ENCODE results near the gene CD180.

CD180 gene

DNA sequence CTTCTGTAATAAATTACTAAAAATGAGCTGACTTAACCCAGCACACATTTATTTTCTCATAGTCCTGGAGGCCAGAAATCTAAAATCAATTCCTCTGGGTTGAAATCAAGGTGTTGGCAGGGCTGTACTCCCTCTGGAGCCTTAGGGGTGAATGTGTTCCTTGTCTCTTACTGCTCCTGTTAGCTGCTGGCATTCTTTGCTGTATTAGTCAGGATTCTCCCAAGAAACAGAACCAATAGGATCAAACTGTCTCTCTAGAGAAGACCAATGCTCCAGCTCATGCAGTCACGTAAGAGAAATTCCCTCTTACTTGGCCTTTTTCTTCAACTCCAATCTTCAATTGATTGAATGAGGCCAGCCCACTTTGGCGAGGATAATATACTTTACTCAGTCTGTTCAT, 15.3 kb upstream of the CD180 start:
- DNase-seq (ENCODE audit: low spot score): no peak

DNA sequence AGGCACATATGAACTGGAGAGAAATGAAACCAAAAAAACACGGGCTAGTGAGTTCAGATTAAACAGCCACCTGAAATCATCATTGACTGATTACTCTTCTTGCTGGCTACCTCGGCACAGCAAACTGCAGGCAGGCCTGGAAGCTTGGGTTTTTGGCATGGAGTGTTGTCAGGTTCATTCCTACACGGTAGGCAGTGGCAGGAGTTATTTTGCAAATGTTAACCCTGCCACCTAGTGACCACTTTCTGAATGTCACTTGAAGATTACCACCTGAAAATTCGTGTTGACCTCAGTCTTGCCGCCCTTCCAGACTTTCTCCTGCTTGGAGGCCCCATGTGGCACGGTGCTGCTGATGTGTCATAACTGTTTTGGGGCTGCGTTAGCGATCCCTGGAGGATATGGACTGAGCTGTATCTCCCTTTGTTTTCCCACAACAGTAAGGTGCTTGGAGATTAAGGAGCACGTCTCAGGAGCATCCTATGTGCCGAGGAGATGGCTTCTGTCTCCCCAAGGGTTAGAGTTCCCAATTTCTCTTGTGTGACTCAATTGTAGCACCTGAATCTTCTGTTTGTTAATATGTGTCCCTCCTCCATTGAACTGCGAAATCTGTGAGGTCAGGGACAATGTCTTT, 12.7 kb upstream of the CD180 start:
- peak; percentile 78 for DNase-seq (ENCODE audit: low spot score)

DNA sequence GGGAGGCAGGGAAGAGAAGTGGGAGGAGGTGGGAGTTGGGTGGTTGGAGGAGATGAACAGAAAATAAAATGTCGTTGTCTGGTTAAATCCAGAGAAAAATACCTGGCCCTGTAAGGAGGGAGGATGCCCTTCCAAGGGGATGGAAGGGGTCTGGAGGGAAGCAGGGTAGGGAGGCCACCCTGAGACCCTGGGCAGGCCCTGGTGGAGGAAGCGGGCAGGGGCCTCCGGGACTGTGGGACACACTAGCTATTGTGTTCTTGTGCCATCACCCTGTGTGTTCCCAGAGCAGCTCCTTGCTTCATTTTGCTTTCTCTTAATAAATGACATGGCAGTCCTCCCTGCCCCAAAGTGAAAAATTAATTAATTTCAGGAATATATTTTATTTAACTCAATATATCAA, 11.8 kb upstream of the CD180 start:
- DNase-seq (ENCODE audit: low spot score): no peak

DNA sequence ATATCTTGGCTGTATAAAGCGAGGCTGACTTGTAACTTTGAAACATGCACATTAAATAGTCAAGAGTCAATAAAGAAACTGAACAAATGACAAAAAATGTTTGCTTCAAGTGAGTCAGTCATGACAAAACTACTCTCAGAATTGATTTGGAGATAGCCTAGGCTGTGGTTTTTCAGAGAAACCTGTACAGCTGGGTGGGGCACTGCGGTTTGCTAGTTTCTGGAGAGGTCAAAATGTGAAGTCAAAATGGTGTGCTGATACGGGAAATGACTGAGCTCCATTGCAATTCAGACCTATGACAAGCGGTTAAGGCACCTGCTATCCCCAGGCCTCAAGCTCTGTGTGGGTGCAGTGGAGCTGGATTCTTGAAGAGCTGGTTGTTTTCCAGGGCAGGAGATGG, 10.3 kb upstream of the CD180 start:
- DNase-seq (ENCODE audit: low spot score): no peak

DNA sequence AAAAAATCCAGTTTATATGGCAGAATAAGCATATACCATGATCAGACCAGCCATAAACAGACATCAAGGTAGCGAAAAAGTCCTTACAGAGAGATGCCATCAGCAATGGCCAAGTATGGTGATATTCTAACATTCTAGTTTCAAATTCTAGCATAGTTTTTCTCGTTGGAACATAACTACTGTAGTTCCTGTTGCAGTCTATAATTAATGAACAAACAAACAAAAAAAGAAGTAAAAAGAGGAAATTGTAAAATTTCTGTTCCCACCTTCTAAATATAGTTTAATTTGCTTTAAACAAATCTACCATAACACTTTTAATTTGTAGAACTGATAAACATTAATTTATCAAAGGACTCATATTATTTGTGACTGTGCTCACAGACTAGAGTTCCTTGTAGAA, 9.9 kb upstream of the CD180 start:
- no peak for DNase-seq (ENCODE audit: low spot score)

DNA sequence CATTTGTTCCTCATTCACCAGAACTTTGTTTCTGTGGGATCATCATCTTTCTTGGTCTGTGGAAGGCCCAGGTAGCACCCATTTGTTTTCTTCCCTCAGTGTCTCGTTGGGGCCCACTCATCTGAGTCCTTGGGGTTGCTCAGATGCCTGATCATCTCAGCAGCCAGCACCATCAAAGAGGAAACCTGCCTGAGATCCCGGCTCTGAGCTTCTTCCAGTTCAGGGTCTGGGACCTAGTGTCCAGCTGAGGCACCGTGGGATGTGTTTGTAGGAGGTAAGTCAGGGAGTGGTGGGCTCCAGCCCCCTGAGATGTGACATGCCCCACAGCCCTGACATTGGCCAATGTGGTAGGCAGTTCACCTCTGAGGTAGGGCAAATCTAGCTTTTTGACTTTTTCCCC, 9.4 kb upstream of the CD180 start:
- DNase-seq (ENCODE audit: low spot score): no peak

DNA sequence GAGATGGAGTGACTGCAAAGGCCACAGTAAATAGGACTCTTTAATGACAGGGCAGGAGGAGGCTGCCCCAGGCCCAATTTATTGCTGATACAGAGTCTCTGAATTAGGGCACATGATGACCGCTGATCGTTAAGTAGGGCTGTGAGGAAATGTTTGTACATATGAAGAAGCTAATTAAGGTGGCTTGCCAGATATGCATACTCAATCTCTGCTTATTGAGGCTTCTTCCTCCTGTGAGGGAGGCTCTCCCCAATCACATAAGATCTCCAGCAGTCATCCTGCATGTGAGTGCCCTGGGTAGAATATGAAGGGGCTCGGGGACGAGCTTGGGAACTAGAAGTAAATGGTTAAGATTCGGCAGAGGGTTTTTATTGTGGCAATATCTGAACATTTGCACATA, 8.2 kb upstream of the CD180 start:
- DNase-seq (ENCODE audit: low spot score): no peak

DNA sequence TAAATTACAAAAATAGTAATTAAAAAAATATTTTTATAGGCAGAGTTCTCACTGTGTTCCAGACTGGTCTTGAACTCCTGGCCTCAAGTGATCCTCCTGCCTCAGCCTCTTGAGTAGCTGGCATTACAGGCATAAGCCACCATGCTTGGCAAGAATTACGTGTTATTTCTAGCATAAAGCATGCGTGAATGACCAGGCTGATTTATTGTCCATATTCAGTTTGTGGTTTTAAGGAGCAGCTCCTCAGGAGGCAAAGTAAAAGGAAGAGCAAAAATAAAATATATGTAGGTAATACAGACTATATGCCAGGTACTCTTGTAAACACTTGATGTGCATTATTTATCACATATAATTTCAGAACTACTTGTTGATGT, 7.1 kb upstream of the CD180 start:
- DNase-seq (ENCODE audit: low spot score): no peak

DNA sequence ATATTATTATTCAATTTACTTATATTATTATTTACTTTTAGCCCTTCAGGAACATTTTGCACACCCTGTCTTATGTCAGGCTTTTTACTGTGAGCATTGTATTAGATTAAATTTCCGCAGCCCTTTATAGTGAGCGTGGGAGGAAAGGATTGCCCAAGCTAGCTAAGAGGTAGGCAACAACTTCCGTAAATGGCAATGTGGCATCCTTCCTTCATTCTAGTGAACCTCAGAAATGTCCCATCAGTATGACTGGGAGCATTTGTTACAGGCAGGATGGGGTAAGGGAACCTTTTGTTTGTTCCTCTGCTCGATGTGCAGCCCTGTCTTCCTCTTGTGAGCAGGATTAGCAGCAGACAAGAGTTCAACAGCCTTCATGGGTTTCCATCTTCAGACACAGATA, 6.2 kb upstream of the CD180 start:
- peak; percentile 16 for DNase-seq (ENCODE audit: low spot score)

DNA sequence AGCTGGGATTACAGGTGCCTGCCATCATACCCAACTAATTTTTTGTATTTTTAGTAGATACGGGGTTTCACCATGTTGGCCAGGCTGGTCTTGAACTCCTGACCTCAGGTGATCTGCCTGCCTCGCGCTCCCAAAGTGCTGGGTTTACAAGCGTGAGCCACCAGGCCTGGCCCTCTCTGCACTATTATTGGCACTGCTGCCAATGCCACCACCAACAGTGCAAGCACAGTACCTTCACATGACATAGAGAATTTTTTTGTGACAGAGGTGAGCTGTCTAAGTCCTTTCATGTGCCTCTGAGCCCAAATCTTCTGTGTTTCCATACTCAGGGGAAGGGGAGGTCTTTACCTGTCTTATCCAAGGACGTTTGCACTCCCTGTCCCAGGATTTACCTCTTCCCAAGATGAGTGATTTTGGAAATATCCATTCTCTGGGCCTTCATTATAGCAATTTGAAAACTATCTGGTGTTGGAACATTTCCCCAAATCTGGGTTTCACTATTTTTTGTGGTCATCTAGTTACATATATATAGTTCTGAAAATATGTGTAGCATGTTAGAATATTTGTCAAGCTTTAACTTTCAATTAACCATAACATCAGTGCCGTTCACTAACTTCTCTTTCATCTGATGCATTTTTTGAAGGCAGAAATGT, 5.4 kb upstream of the CD180 start:
- no peak for DNase-seq (ENCODE audit: low spot score)

DNA sequence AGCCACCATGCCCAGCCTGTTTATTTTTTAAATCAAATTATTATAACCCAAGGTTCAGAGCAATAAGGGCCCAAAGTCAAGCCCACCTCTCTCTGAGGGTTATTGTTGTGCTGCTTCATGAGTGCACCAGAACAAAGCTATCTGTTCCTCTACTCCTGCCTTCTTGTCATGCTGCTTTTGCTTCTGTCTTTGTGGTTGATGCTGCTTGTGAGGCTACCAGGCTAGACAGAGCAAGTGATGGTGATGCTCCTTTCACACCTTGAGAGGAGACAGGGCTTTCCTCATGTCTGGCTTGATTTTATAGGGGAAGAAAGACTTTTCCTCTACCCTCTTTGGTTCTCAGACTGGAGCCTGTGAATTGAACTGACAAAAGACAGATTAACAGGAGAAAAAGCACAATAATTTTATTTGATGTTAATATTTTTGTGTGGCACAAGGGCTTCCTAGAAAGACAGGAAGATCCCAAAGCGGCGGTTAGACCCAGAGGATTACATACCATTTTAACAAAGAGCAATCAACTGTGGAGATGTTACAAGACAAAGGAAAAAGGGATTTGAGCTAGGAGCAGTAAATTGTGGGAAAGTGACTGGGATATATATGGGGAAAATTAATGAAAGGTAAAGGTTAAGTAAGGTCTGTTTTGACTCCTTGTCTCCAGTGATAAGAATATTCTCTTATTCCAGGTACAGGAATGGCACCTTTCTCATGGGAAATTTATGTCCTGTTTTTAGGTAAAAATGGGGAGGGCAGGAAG, 4.4 kb upstream of the CD180 start:
- DNase-seq (ENCODE audit: low spot score): no peak

DNA sequence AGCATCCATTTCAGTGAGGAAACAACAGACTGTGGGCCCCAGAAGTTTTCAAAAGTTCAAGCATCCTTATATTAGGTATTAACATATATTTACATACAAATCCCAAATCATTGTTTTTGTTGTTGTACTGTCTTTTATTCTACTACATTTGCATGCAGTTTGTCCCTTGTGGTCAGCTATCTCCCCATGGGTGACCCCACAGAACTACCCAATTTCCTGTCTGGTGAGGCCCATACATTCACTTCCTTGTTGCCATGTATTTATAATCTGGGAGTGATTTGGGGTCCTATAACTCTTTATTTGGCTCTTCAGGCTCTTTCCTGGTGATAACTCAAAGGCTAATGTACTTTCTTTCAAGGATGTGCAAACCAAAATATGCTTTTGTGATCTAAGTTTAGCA, 3.3 kb upstream of the CD180 start:
- DNase-seq (ENCODE audit: low spot score): no peak

DNA sequence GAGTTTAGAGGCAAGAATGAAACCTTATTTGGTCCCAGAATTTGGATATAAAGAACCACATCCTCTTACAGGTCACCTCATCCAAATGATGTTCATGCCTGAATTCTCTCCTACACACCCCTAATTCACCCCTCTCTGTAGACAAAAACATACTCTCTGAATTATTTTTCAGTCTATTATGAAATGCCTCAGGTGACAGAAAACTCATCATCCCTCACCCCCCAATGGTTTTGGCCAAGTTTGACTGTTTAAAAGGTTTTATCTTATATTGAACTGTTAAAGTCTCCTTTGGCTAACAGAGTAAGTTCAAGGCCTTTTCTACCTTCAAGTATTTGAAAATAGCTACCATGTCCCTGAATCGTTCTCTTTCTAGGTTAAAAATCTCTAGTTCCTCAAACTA, 2.3 kb upstream of the CD180 start:
- DNase-seq (ENCODE audit: low spot score): no peak

DNA sequence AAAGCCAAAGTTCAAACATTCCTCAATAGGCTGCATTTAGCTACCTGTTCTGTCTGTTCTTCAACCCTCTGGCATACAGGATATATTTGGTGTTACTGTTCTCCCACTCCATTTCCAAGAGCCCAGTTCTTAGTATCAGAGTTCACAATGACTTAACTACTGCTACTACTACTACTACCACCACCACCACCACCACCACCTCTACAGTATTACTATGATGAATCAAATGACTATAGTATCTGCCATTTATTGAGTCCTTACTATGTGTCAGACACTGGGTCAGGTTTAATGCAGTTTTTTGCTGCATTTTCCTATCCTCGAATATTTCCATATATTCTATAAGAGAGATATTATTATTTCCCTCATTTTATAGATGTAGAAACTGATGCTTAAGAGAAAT, 937 bp upstream of the CD180 start:
- DNase-seq (ENCODE audit: low spot score): no peak

DNA sequence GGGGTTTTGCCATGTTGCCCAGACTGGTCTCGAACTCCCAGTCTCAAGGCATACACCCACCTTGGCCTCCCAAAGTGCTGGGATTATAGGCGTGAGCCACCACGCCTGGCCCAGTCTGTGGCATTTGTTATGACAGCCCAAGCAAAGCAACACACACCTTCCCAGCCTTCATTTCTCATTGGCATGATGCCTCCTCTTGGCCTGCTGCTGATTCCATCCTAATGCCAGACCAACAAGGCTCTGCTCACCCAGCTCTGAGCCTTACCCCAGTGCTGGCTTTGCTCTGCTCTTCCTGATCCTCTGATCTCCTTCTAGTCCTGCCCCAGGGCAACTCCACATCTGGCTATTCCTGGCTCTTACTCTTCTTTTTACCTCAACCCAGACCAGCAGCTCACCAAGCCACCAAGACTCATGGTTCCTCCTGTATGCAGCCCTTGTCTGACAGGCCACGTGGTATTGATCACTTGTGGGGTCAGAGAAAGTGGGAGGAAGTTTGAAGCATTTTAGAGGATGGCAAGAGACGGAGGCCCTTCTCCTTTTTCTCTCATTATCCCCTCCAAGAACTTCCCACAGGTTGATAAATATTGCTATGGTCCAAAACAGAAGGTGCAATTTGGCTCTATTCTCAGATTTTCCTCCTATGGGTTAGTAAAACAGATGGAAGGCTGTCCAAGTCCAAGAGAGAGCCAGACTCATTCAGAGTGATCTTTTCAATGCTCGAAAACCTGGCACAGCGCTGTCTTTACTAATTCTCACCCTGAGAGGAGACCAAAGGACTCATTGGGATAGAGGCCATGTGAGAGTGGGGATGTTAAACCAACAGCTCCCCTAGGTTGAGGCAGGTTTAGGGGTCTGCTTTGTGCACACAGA, 958 bp downstream of the CD180 start:
- peak; percentile 37 for DNase-seq (ENCODE audit: low spot score)

DNA sequence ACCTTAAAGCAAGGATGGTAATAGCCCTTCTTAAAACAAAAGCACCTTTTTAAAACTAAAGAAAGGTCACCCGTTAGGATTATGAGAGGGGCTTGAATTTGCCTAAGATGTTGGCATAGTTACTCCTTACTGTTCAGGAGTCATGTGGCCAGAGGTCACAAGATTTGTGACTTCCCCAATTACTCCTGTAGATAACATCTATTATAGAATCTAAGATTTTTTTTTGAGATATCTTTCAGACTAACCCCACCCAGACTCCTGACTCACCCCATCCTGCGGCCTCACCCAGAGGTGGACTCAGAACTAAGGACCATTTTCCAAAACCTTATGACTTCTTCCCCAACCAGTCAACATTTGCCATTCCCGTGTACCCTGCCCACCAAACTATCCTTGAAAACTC, 2.4 kb downstream of the CD180 start:
- no peak for DNase-seq (ENCODE audit: low spot score)

DNA sequence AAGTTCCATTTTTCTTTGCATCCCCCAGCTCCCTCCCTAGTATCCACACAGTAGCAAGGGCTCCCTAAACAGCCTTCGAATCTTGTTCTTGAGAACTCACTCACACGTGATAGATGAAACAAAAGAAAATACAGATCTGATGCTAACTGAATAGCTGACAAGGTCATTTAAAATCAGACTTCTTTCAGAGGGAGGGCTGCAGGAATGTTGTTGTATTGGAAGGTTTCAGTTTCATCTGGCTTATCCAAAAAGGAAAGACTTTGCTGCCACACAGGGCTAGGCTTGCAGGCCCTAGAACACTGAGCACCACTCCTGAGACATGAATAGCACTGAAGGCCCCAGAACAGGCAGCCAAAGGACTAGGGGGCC, 3.2 kb downstream of the CD180 start:
- no peak for DNase-seq (ENCODE audit: low spot score)

DNA sequence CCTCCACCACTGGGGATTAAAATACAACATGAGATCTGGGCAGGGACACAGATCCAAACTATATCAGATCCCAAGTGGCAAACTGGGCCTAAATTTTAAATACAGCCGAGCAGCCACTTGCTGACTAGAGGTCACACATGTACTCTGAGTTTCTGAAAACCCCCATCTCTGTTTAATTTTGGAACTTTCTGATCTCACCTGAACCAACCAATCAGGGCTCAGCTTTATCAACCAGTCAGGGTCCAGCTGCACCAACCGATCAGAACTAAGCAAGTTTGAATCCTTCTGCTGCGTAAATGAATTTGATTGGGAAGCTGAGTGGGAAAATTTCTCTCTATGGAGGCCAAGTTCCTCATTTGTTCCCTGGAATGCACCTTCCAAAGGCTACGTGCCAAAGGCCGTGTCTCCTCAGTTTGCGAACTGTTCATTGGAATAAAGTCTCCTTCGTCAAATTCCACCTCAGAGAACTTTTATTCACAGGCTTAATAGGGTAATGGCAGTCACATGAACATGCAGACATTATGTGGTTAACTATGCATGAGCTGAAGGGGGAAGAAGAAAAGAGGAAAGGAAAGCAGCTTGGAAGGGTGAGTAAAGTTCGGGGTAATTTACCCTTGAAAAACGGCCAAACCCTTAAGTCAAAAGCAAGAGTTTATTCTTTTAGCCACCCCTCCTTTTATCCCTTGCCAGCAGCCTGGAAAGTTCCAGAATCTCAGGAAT, 3.7 kb downstream of the CD180 start:
- peak; percentile 51 for DNase-seq (ENCODE audit: low spot score)

DNA sequence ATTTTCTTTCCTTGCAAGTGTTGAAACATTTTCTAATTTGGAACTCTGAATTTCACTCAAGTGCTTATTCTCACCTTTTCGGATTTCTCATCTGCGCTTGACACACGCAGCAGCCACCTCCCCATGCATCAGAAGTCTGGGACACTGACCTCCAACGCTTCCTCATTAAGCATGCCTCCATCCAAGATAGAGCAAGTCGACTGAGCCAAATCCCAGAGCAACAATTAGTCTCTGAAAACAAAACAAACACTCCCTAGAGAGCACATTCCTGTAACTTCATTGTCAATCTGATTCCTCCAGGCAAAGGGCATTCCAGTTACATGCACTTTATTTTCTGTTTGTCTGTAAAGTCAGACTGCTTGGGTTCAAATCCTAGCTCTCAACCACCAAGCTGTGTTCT, 5.7 kb downstream of the CD180 start:
- DNase-seq (ENCODE audit: low spot score): no peak

DNA sequence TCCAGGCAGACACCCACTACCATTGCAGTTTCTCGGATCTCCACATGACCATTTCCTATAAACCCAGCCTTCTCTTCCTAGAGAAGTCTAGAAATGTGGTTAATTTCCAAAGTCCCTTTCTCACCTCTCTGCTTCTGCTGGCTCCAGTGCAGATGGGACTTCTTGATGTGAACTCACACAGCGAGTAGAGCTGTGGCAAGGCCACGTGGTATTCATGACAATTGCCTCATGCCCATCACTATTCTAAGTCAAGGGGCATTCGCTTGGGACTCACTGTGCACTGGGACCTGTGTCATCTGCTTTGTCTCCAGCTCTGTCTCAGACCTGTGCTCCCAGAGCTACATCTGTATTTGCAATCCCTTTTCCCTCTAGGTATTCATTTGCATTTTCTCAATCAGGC, 6.2 kb downstream of the CD180 start:
- no peak for DNase-seq (ENCODE audit: low spot score)

DNA sequence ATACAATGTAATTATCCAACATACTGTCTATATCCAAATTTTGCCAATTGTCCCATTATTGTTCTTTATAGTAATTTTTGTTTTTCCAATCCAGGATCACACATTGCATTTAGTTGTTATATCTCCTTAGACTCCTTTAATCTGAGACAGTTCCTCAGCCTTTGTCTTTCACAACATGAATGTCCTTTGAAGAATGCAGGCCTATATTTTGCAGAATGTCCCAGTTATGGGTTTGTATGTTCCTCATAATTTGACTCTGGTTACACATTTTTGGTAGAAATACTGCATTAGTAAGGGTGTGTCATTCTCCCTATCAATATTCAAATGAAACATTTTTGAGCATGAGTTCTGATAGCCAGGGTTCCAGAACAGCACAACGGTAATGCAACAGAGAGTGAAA, 6.7 kb downstream of the CD180 start:
- no peak for DNase-seq (ENCODE audit: low spot score)

DNA sequence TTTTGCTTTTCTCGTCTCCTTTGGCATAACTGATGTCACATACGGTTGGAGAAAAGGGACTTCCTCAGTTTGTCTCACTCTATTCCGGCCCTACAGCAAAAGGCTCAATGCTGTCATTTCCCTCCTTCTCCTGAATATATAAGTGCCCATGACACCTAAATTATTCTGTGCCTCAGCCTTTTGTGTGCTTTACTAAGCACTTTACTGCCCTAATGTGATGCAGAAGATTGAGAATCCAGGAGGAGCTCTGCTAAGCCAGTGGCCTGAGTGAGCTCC, 7.6 kb downstream of the CD180 start:
- no peak for DNase-seq (ENCODE audit: low spot score)
